ENCODE results near the gene POTEG.
"Not testable (repeated sequence)": the region's sequence is repeated elsewhere in the genome, so short reads cannot be mapped to it uniquely, and the experiment has no call there.

Gene POTEG

DNA sequence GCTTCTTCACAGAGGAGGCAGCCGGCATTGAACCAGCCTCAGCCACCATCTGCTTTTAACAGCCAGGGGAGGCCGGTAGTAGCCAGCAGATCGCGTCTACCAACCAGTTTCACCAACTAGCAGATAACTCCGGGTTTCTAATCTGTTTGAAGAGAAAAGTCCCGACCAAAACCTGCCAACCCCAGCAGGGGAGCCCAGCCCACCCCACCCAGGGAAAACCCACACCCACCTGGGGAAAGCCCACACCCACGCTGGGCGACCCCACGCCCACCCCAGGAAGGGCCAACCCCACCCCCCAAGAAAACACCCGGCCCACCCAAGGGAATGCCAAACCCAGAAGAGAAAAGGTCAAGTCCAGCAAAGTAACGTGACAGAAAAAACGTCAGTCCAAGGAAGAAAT lies at the start of gene POTEG:
TSS of gene POTEG (minus strand) at position 101 of the 400 bp plus-strand sequence. CDS start at position 49, 52 bp downstream.
- not testable (repeated sequence) for DNase-seq

DNA sequence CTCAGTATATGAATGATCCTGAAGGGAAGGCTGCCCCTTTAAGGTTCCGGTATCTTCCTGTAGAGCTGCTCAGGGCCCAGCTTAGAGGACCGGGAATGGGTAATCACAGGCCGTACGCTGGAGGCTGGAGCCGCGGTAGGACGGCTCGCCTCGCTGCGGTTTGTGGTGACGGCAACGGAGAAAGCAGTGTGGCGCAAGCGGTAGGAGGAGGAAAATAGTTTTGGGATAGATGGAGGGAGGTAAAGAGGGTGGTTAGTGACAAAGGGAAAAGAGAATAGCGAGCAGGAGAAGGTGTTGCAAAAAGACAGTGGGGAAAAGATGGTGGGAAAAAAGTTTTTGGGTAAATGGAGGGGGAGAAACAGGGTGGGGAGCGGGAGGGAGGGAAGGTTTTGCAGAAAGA lies 48.0 kb upstream of the POTEG start:
- not testable (repeated sequence) for DNase-seq

GRCh38 chr14:19481421-19481820 lies 47.3 kb upstream of the POTEG start:
- DNase-seq = not testable (repeated sequence)

DNA sequence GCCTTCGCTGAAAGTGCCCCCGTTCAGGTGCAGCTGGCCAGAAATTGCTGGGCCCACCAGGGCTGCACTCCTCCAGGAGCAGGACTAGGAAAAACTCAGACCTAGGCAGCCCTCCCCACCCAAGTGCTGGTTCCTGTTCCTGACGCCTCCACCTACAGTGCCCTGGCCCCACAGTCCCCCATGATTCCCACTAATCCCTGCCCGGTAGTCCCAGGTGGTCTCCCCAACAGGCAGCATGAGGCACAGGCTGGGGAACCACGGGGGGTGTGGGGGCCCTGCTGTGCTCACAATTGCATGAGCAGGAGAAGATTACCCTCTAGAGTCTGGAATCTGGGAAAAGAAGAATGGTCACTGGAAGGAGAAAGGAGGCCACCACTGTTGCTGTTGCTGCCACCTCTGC lies 46.4 kb upstream of the POTEG start:
- DNase-seq = not testable (repeated sequence)

DNA sequence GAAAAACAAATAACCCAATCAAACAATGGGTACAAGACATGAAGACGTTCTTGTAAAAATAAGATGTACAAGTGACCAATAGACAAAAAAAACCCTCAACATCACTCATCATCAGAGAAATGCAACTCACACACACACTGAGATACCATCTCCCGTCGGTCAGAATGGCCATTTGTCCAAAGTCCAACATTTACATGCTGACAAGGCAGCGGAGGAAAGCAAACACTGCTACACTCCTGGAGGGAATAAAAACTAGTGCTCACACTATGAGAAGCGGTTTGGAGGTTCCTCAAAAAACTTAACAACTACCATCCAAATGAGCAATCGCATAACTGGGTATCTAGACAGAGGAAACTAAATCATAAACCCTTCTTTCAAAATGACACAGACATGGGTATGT lies 11.6 kb upstream of the POTEG start:
- not testable (repeated sequence) for DNase-seq

- DNase-seq = not testable (repeated sequence)
These were observed 5.7 kb upstream of the POTEG start for GRCh38 chr14:19439826-19440225.

GRCh38 chr14:19439219-19439618 lies 5.1 kb upstream of the POTEG start:
- not testable (repeated sequence) for DNase-seq

GRCh38 chr14:19437126-19437443 lies 2.9 kb upstream of the POTEG start:
- DNase-seq = not testable (repeated sequence)

- DNase-seq = not testable (repeated sequence)
These were observed 2.4 kb upstream of the POTEG start for GRCh38 chr14:19436311-19437125.

DNA sequence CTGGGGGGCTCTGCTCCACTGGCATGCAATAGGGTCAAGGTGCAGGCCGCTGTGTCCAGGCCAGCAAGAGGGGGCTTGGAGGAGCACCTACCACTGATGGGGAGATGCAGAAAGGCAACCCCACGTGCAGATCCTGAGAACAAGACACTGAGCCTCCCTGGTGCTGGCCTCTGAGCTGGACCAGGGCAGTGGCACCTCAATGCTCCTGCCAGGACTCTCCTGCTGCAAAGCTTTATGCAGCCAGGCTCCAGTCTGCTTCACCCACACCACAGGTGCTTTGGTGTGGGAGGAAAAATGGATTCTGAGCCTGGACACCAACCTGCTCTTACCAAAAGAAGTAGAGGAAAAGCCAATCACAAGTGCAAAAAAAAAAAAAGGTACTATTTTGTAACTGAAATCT lies 1.7 kb upstream of the POTEG start:
- not testable (repeated sequence) for DNase-seq

GRCh38 chr14:19434891-19435290 lies 750 bp upstream of the POTEG start:
- DNase-seq = not testable (repeated sequence)

DNA sequence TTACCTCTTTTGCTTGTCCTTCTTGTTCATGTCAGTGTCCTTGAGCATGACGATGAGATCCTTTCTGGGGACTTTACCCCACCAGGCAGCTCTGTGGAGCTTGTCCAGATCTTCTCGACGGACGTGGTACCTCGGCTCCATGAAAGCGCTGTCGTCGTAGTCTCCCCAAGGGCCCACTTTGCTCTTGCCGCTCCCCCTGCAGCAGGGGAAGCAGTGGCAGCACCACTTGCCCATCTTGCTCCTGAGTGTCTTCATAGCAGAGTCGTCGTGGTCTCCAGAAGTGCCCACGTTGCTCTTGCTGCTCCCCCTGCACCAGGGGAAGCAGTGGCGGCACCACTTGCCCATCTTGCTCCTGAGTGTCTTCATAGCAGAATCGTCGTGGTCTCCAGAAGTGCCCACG lies 376 bp downstream of the POTEG start:
- not testable (repeated sequence) for DNase-seq

- not testable (repeated sequence) for DNase-seq
These were observed 25.6 kb downstream of the POTEG start for GRCh38 chr14:19408519-19408918.

- not testable (repeated sequence) for DNase-seq
These were observed 32.0 kb downstream of the POTEG start for GRCh38 chr14:19402097-19402496.

DNA sequence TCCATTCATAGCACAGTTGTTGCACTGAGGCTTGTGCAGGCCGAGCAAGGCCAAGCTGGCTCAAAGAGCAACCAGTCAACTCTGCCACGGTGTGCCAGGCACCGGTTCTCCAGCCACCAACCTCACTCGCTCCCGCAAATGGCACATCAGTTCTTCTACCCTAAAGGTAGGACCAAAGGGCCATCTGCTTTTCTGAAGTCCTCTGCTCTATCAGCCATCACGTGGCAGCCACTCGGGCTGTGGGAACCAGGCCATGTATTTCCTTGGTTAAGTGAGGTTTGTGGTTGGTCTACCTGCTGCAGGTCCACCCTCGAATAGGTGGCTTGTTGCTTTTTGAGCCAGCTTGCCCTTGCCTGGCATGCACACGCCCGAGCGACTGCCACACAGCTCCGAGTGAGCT lies 39.4 kb downstream of the POTEG start:
- not testable (repeated sequence) for DNase-seq

- not testable (repeated sequence) for DNase-seq
These were observed 43.9 kb downstream of the POTEG start for GRCh38 chr14:19390230-19390629.

DNA sequence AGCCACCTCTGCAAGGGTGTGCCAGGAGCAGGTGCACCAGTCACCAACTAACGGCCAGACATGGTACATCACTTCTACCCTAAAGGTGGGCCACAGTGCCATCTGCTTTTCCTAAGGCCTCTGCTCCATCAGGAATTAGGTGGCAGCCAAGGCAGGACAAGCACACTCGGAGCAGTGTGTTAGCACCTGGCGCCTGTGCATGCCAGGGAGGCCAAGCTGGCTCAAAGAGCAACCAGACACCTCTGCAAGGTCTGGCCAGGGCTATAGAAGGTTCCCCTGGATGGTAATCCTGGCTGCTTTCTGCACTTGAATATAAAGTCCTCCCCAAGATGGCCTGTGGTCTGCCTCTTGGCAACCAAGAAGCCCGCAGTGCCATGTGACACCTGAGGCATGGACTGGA lies 45.4 kb downstream of the POTEG start:
- not testable (repeated sequence) for DNase-seq

GRCh38 chr14:19386996-19387395 lies 47.1 kb downstream of the POTEG start:
- not testable (repeated sequence) for DNase-seq

- DNase-seq = not testable (repeated sequence)
These were observed 47.8 kb downstream of the POTEG start for GRCh38 chr14:19386309-19386708.

- DNase-seq = not testable (repeated sequence)
These were observed 49.9 kb downstream of the POTEG start for GRCh38 chr14:19384088-19384781.

DNA sequence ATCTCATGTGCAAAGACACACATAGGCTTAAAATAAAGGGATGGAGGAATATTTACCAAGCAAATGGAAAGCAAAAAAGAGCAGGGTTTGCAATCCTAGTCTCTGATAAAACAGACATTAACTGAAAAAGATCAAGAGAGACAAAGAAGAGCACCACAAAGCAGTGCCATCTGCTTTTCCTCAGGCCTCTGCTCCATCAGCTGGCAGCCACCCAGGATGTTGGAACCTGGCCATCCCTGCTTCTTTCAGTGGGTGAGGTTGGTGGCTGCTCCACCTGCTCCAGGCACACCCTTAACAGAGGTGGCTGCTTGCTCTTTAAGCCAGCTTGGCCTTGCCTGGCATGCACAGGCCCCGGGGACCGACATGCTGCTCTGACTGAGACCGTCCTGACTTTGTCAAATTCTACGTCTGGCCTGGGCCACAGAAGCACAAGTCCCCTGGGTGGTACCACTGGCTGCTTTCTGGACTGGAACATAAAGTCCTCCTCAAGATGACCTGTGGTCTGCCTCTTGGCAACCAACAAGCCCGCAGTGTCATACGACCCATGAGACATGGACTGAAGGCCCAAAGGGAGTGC lies 51.0 kb downstream of the POTEG start:
- not testable (repeated sequence) for DNase-seq

GRCh38 chr14:19380137-19380536 lies 54.0 kb downstream of the POTEG start:
- DNase-seq = not testable (repeated sequence)

DNA sequence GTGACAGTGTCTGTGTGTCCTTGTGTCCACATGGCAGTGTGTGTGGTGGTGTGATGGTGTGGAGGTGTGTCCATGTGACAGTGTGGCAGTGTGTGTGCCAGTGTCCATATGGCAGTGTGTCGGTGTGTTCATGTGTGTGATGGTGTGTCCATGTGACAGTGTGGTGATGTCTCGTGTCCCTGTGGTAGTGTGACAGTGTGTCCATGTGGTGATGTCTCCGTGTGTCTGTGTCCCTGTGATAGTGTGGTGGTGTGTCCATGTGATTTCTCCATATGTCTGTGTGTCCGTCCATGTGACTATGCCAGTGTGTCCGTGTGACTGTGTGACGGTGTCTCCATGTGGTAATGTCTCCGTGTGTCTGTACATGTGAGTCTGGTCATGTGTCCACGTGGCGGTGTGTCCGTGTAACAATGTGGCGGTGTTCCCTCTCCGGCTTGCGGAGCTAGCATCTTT lies 59.7 kb downstream of the POTEG start:
- DNase-seq = not testable (repeated sequence)

Data from DMS153 (cell line).